Breast epithelium (tissue), 4 donors: Measurements from ENCODE around the gene MAMLD1. TPM values are rescaled to one million over a fixed set of nuclear protein-coding genes. Genes with fewer than 3 reads are reported as not detected.

ENCODE experiments used
- DNase-seq, 2 donors: peaks; one replicate each; pipeline ENCODE4 v3.0.0-alpha.2; 2019; ENCODE audit warnings: low spot score in 2 of 2
- H3K27ac ChIP-seq, 2 donors: fragments of 200-600 bp; sonication (generic) in 1 of 2; one replicate each; pipeline ENCODE4 v1.5.1; 2016 to 2019; ENCODE audit warnings: mild to moderate bottlenecking in 1 of 2
- H3K27me3 ChIP-seq, 2 donors: fragments of 200-600 bp; sonication (generic) in 1 of 2; one replicate each; pipeline versions ENCODE4 v1.5.1 to v1.6.0; 2017 to 2019; ENCODE audit warnings: control low read depth in 1 of 2, mild to moderate bottlenecking in 1 of 2
- H3K36me3 ChIP-seq: fragments of 200-600 bp; one replicate; pipeline ENCODE4 v1.5.1; 2019
- H3K4me1 ChIP-seq, 2 donors: fragments of 200-600 bp; sonication (generic); one replicate each; pipeline ENCODE4 v1.5.1; 2016 to 2019; ENCODE audit warnings: control low read depth in 1 of 2
- H3K4me3 ChIP-seq, 3 donors: fragments of 200-600 bp; sonication (generic); 1 replicate in 2 of 3; 2 replicates in 1 of 3; pipeline ENCODE4 v1.5.1; 2016 to 2019; ENCODE audit warnings: mild to moderate bottlenecking in 3 of 3, moderate library complexity in 2 of 3
- H3K9me3 ChIP-seq, 2 donors: fragments of 200-600 bp; sonication (generic) in 1 of 2; one replicate each; pipeline ENCODE4 v1.5.1; 2016 to 2019; ENCODE audit warnings: control low read depth in 1 of 2
- CTCF ChIP-seq, 3 donors: fragments of 450-650 bp; IDR thresholded peaks; one replicate each; pipeline ENCODE4 v1.5.1; 2016 to 2017; ENCODE audit warnings: antibody characterized with exemption in 3 of 3, mild to moderate bottlenecking in 3 of 3, moderate library complexity in 3 of 3
- POLR2A ChIP-seq: fragments of 450-650 bp; IDR thresholded peaks from one replicate; pipeline ENCODE4 v1.6.1; 2016; ENCODE audit warnings: antibody characterized with exemption, mild to moderate bottlenecking, moderate library complexity
- POLR2AphosphoS5 ChIP-seq, 3 donors: sonication (generic); formaldehyde crosslinking; IDR thresholded peaks; one replicate each; pipeline ENCODE4 v1.6.1; 2017; ENCODE audit warnings: antibody characterized with exemption in 3 of 3
- intact Hi-C: fragments of 100-400 bp; cut with DNase I; formaldehyde crosslinking; loops from one replicate; pipeline ENCODE4 v1.15.1; 2023; ENCODE audit warnings: low total_unique reads
- total RNA-seq, 3 donors: library from RNA; depleted of rRNA; stranded (reverse); fragments of >200 nt; gene quantifications; one replicate each; pipeline ENCODE4 v1.1.0, GENCODE V29; 2016

The MAMLD1 gene
- total RNA-seq, 3 donors from 2014 or later: 2.3 to 14.7 (median 2.8) TPM

- no peaks in the 10 kb centered on the region for H3K4me1 ChIP-seq
- H3K9me3 ChIP-seq: no peaks in the 10 kb centered on the region
- TF ChIP-seq POLR2A: no peak
- no peak for TF ChIP-seq CTCF (IDR thresholded peaks at IDR 0.05)
- TF ChIP-seq POLR2AphosphoS5 (IDR thresholded peaks at IDR 0.05): no peak
- intact Hi-C loops: no loop called here
- H3K27ac ChIP-seq: no peak overlapping the region
- H3K36me3 ChIP-seq: no peaks in the 10 kb centered on the region
- no peak for DNase-seq
- H3K27me3 ChIP-seq: peaks cover 0 to 13% of the 10 kb centered on the region in 2 donors
- no peak overlapping the region for H3K4me3 ChIP-seq
Observed at GRCh38 chrX:150446995-150447394, 83.9 kb downstream of the MAMLD1 start.

- H3K9me3 ChIP-seq: no peaks in the 10 kb centered on the region
- H3K27me3 ChIP-seq: peaks cover 0 to 13% of the 10 kb centered on the region in 2 donors
- no peak overlapping the region for H3K4me3 ChIP-seq
- no peak overlapping the region for H3K27ac ChIP-seq
- TF ChIP-seq CTCF (IDR thresholded peaks at IDR 0.05) (no peak), POLR2AphosphoS5 (IDR thresholded peaks at IDR 0.05) (no peak), POLR2A (no peak)
- no peak for DNase-seq
- intact Hi-C loops: no loop called here
- H3K36me3 ChIP-seq: no peaks in the 10 kb centered on the region
- no peaks in the 10 kb centered on the region for H3K4me1 ChIP-seq
Observed at GRCh38 chrX:150449313-150449712, 86.2 kb downstream of the MAMLD1 start.

GRCh38 chrX:150450519-150451177 is 87.5 kb downstream of the MAMLD1 start:
- H3K9me3 ChIP-seq: no peaks in the 10 kb centered on the region
- no peaks in the 10 kb centered on the region for H3K4me1 ChIP-seq
- TF ChIP-seq POLR2A (no peak), CTCF (IDR thresholded peaks at IDR 0.05) (no peak), POLR2AphosphoS5 (IDR thresholded peaks at IDR 0.05) (no peak)
- no peak overlapping the region for H3K4me3 ChIP-seq
- DNase-seq: no peak
- no peak overlapping the region for H3K27ac ChIP-seq
- peaks cover 0 to 13% of the 10 kb centered on the region in 2 donors for H3K27me3 ChIP-seq
- intact Hi-C loops: no loop called here
- H3K36me3 ChIP-seq: no peaks in the 10 kb centered on the region

- H3K36me3 ChIP-seq: no peaks in the 10 kb centered on the region
- DNase-seq: no peak
- no peak overlapping the region for H3K4me3 ChIP-seq
- intact Hi-C loops: no loop called here
- no peak overlapping the region for H3K27ac ChIP-seq
- H3K27me3 ChIP-seq: peaks cover 0 to 5% of the 10 kb centered on the region in 2 donors
- no peak for TF ChIP-seq POLR2AphosphoS5 (IDR thresholded peaks at IDR 0.05)
- no peak for TF ChIP-seq CTCF (IDR thresholded peaks at IDR 0.05)
- TF ChIP-seq POLR2A: no peak
- H3K9me3 ChIP-seq: no peaks in the 10 kb centered on the region
- no peaks in the 10 kb centered on the region for H3K4me1 ChIP-seq
Observed at GRCh38 chrX:150451953-150452352, 88.8 kb downstream of the MAMLD1 start.

GRCh38 chrX:150454083-150454482 is 91.0 kb downstream of the MAMLD1 start:
- H3K4me3 ChIP-seq: no peak overlapping the region
- TF ChIP-seq POLR2A (no peak), POLR2AphosphoS5 (IDR thresholded peaks at IDR 0.05) (no peak), CTCF (IDR thresholded peaks at IDR 0.05) (no peak)
- intact Hi-C loops: no loop called here
- H3K36me3 ChIP-seq: no peaks in the 10 kb centered on the region
- no peak overlapping the region for H3K27ac ChIP-seq
- H3K9me3 ChIP-seq: no peaks in the 10 kb centered on the region
- no peak for DNase-seq
- no peaks in the 10 kb centered on the region for H3K4me1 ChIP-seq
- peaks cover 0 to 5% of the 10 kb centered on the region in 2 donors for H3K27me3 ChIP-seq
